ENCODE results near the gene RER1. TPM values are rescaled to one million over a fixed set of nuclear protein-coding genes. Genes with fewer than 3 reads are reported as not detected.

Gene RER1
- total RNA-seq, 1 donor, result 98.1 TPM

DNA sequence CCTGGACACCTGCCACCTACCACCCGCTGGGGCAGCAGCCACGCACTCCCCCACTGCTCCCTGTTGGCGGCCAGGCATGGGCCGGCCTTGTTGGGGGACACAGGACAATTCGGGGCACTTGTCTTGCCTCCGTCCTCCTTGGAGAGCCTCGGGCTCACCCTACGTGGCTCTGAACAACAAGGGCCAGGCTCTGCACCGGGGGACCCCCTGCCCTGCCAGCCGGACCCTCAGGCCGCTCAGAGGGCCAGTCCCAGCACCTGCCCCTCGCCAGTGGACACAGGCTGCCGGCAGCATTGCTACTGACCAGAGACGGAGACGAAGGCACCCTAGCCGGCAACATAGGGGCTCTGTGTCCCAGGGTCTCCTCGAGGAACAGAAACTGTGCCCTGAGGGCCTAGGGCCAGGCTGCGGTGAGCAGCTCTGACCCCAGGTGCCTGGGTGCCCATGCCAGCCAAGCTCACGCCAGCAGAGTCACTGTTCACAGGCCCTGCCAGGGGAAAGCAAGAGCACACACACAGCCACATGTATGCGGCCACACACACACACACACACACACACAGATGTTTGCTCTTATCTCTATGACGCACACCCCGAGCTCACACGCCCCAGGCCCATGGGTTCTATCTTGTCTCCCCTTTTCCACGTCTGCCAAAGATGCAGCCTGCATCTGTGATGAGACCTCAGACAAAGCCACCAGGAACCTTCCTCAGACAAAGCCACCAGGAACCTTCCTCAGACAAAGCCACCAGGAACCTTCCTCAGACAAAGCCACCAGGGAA is 46.2 kb upstream of the RER1 start:
- no peak overlapping the region for H3K4me3 ChIP-seq (ENCODE audit: low read depth, low read length)
- TF ChIP-seq, protein P1, sequence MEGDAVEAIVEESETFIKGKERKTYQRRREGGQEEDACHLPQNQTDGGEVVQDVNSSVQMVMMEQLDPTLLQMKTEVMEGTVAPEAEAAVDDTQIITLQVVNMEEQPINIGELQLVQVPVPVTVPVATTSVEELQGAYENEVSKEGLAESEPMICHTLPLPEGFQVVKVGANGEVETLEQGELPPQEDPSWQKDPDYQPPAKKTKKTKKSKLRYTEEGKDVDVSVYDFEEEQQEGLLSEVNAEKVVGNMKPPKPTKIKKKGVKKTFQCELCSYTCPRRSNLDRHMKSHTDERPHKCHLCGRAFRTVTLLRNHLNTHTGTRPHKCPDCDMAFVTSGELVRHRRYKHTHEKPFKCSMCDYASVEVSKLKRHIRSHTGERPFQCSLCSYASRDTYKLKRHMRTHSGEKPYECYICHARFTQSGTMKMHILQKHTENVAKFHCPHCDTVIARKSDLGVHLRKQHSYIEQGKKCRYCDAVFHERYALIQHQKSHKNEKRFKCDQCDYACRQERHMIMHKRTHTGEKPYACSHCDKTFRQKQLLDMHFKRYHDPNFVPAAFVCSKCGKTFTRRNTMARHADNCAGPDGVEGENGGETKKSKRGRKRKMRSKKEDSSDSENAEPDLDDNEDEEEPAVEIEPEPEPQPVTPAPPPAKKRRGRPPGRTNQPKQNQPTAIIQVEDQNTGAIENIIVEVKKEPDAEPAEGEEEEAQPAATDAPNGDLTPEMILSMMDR (IDR thresholded peaks at IDR 0.05; ENCODE audit: insufficient read depth, low read length), result no peak
- DNase-seq (ENCODE audit: low read depth), result no peak

DNA sequence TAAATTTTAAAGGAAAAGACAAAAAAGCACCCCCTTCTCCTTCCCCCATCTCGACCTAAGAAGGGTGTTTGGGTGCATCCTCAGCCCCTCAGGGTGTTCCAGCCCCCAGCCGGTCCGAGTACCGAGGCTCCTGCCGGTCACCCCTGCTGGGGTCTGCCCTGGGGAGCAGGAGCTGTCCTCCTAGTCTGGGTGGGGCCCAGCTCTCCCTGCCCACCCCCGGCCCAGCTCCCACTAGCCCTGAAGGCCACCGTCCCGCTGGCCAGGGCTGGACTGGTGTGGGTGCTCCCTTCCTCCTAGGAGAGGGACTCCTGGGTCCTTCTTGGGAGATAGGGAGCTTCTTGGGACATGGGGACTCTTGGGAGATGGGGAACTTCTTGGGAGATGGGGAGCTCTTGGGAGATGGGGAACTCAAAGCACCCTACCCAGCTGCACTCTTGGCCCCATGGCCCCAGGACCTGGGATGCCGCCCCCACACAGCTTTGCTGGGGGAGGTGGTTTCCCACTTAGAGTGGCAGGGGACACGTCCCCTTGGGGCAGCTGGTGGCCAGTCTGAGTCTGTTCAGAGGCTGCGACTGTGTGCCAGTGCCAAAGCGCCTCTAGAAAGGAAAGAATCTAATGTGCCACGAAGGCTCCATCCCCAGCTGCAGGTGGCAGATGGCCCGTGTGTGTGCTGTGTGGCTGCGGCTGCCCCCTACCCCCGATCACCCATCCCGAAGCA is 44.8 kb upstream of the RER1 start:
- TF ChIP-seq, protein P1 (IDR thresholded peaks at IDR 0.05; ENCODE audit: insufficient read depth, low read length), result no peak
- no peak for DNase-seq (ENCODE audit: low read depth)
- H3K4me3 ChIP-seq (ENCODE audit: low read depth, low read length), result no peak overlapping the region

DNA sequence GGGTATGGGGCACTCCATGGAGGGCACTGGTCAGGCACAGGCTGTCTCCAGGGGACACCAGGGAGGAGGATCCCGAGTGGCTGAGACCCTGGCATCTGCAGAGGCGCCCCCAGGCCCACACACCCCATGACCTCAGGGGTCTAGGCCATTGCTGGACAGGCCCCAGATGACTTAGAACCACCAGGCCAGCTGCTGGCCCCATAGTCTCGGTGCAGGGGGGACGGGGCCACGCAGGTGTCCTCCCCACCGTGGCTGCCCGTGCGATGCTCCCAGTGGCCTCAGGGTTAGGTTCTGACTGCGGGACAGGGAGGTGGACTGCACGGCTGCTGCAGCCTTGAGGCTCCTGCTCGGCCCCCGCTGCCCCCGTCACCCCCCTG is 44.2 kb upstream of the RER1 start:
- DNase-seq (ENCODE audit: low read depth), result no peak
- no peak overlapping the region for H3K4me3 ChIP-seq (ENCODE audit: low read depth, low read length)
- TF ChIP-seq, protein P1 (IDR thresholded peaks at IDR 0.05; ENCODE audit: insufficient read depth, low read length), result no peak

GRCh38 chr1:2347896-2348295 is 43.7 kb upstream of the RER1 start:
- DNase-seq (ENCODE audit: low read depth), result no peak
- TF ChIP-seq, protein P1 (IDR thresholded peaks at IDR 0.05; ENCODE audit: insufficient read depth, low read length), result no peak
- no peak overlapping the region for H3K4me3 ChIP-seq (ENCODE audit: low read depth, low read length)

GRCh38 chr1:2348346-2349325 is 43.0 kb upstream of the RER1 start:
- no peak overlapping the region for H3K4me3 ChIP-seq (ENCODE audit: low read depth, low read length)
- TF ChIP-seq, protein P1 (IDR thresholded peaks at IDR 0.05; ENCODE audit: insufficient read depth, low read length), result no peak
- DNase-seq (ENCODE audit: low read depth), result no peak

- DNase-seq (ENCODE audit: low read depth), result no peak
- TF ChIP-seq, protein P1 (IDR thresholded peaks at IDR 0.05; ENCODE audit: insufficient read depth, low read length), result no peak
- no peak overlapping the region for H3K4me3 ChIP-seq (ENCODE audit: low read depth, low read length)
These were observed 41.8 kb upstream of the RER1 start for GRCh38 chr1:2349806-2350205.
